ENCODE results near the gene PRR19.

The PRR19 gene

GRCh38 chr19:42349378-42350107, 47.6 kb downstream of the PRR19 start:
- no peak overlapping the region for H3K27ac Mint-ChIP-seq
- H3K36me3 Mint-ChIP-seq = peaks cover 6% of the 10 kb centered on the region
- H3K4me1 Mint-ChIP-seq (ENCODE audit: low read depth) = no peaks in the 10 kb centered on the region
- H3K4me3 Mint-ChIP-seq = no peak overlapping the region
- no peaks in the 10 kb centered on the region for H3K27me3 Mint-ChIP-seq
- H3K9me3 Mint-ChIP-seq (ENCODE audit: low read depth) = no peaks in the 10 kb centered on the region

GRCh38 chr19:42350417-42350816, 48.5 kb downstream of the PRR19 start:
- Mint-ChIP-seq H3K4me3 (no peak overlapping the region), H3K36me3 (peaks cover 3% of the 10 kb centered on the region), H3K27me3 (no peaks in the 10 kb centered on the region), H3K4me1 (ENCODE audit: low read depth) (no peaks in the 10 kb centered on the region), H3K27ac (no peak overlapping the region), H3K9me3 (ENCODE audit: low read depth) (no peaks in the 10 kb centered on the region)

GRCh38 chr19:42351079-42351735, 49.3 kb downstream of the PRR19 start:
- no peak overlapping the region for H3K27ac Mint-ChIP-seq
- no peaks in the 10 kb centered on the region for H3K27me3 Mint-ChIP-seq
- H3K9me3 Mint-ChIP-seq (ENCODE audit: low read depth) = no peaks in the 10 kb centered on the region

GRCh38 chr19:42352301-42353259, 50.6 kb downstream of the PRR19 start:
- no peak overlapping the region for H3K27ac Mint-ChIP-seq
- no peaks in the 10 kb centered on the region for H3K27me3 Mint-ChIP-seq
- peaks cover 2% of the 10 kb centered on the region for H3K36me3 Mint-ChIP-seq
- H3K4me1 Mint-ChIP-seq (ENCODE audit: low read depth) = no peaks in the 10 kb centered on the region
- no peak overlapping the region for H3K4me3 Mint-ChIP-seq
- no peaks in the 10 kb centered on the region for H3K9me3 Mint-ChIP-seq (ENCODE audit: low read depth)

More at GRCh38 chr19:42351079-42351735, 49.3 kb downstream of the PRR19 start:
- no peak overlapping the region for H3K4me3 Mint-ChIP-seq
- H3K4me1 Mint-ChIP-seq (ENCODE audit: low read depth) = no peaks in the 10 kb centered on the region
- H3K36me3 Mint-ChIP-seq = peaks cover 2% of the 10 kb centered on the region

- H3K4me3 Mint-ChIP-seq = no peak overlapping the region
- peaks cover 2% of the 10 kb centered on the region for H3K36me3 Mint-ChIP-seq
- no peaks in the 10 kb centered on the region for H3K9me3 Mint-ChIP-seq (ENCODE audit: low read depth)
- no peak overlapping the region for H3K27ac Mint-ChIP-seq
- H3K27me3 Mint-ChIP-seq = no peaks in the 10 kb centered on the region
- H3K4me1 Mint-ChIP-seq (ENCODE audit: low read depth) = no peaks in the 10 kb centered on the region
Observed at GRCh38 chr19:42353341-42354015, 51.5 kb downstream of the PRR19 start.

GRCh38 chr19:42355896-42356295, 54.0 kb downstream of the PRR19 start:
- no peaks in the 10 kb centered on the region for H3K4me1 Mint-ChIP-seq (ENCODE audit: low read depth)
- H3K36me3 Mint-ChIP-seq = peaks cover 2% of the 10 kb centered on the region
- H3K4me3 Mint-ChIP-seq = no peak overlapping the region
- no peaks in the 10 kb centered on the region for H3K27me3 Mint-ChIP-seq
- no peaks in the 10 kb centered on the region for H3K9me3 Mint-ChIP-seq (ENCODE audit: low read depth)
- H3K27ac Mint-ChIP-seq = no peak overlapping the region

- no peaks in the 10 kb centered on the region for H3K9me3 Mint-ChIP-seq (ENCODE audit: low read depth)
- no peaks in the 10 kb centered on the region for H3K27me3 Mint-ChIP-seq
- H3K27ac Mint-ChIP-seq = no peak overlapping the region
- H3K4me3 Mint-ChIP-seq = no peak overlapping the region
- H3K4me1 Mint-ChIP-seq (ENCODE audit: low read depth) = no peaks in the 10 kb centered on the region
- peaks cover 2% of the 10 kb centered on the region for H3K36me3 Mint-ChIP-seq
Observed at GRCh38 chr19:42356686-42357085, 54.8 kb downstream of the PRR19 start.

GRCh38 chr19:42357290-42357689, 55.4 kb downstream of the PRR19 start:
- Mint-ChIP-seq H3K36me3 (peaks cover 2% of the 10 kb centered on the region), H3K27ac (no peak overlapping the region), H3K27me3 (no peaks in the 10 kb centered on the region), H3K4me3 (no peak overlapping the region), H3K9me3 (ENCODE audit: low read depth) (no peaks in the 10 kb centered on the region), H3K4me1 (ENCODE audit: low read depth) (no peaks in the 10 kb centered on the region)

Data from activated naive CD8-positive, alpha-beta T cell (primary cell).